OCI-LY7 (cell line): ENCODE results near the gene ZBTB16. TPM values are rescaled to one million over a fixed set of nuclear protein-coding genes. Genes with fewer than 3 reads are reported as not detected.
A peak's percentile ranks its signal among the peaks of the same experiment; 100 is the strongest.

Experiments
- BruUV-seq: library from RNA; stranded (reverse); fragments of 400-500 nt; replicated peaks from 2 replicates; lab custom pipeline; 2021; lab: Mats Ljungman, UMichigan
- CTCF ChIA-PET: fragments of 300-600 bp; sonication (Branson Sonifier 250); formaldehyde crosslinking; loops from one replicate; lab custom pipeline; 2022; ENCODE audit warnings: antibody characterized with exemption; ENCODE audit not compliant: unreplicated experiment; lab: Charles Lee
- POLR2A ChIA-PET: fragments of 300-600 bp; sonication (Branson Sonifier 250); formaldehyde crosslinking; loops from one replicate; lab custom pipeline; 2022; ENCODE audit warnings: antibody characterized with exemption; lab: Charles Lee
- DNase-seq: peaks from one replicate; pipeline ENCODE4 v3.0.0-alpha.2; 2015; ENCODE audit warnings: low spot score
- H2AFZ ChIP-seq: fragments of 200-600 bp; sonication (generic), shearing (Covaris generic); 2 replicates; pipeline ENCODE4 v1.6.1; 2014; ENCODE audit warnings: mild to moderate bottlenecking, antibody characterized with exemption, low read length, moderate library complexity
- H3K27ac ChIP-seq: fragments of 200-600 bp; sonication (generic); 2 replicates; pipeline ENCODE4 v1.5.1; 2014; ENCODE audit warnings: mixed run types, low read depth, mild to moderate bottlenecking, moderate library complexity, low read length, inconsistent platforms; ENCODE audit not compliant: poor library complexity, severe bottlenecking
- H3K36me3 ChIP-seq: fragments of 200-600 bp; sonication (generic); 2 replicates; pipeline ENCODE4 v1.6.1; 2014; ENCODE audit warnings: mild to moderate bottlenecking, antibody characterized with exemption, low read length, moderate library complexity, mixed read lengths; ENCODE audit not compliant: insufficient read depth
- H3K4me1 ChIP-seq: fragments of 200-600 bp; sonication (generic); 2 replicates; pipeline ENCODE4 v1.5.1; 2014; ENCODE audit warnings: mild to moderate bottlenecking, low read length; ENCODE audit not compliant: insufficient read depth, poor library complexity, severe bottlenecking
- H3K4me2 ChIP-seq: fragments of 200-600 bp; sonication (generic); 2 replicates; pipeline ENCODE4 v1.6.1; 2014; ENCODE audit warnings: mild to moderate bottlenecking, low read length
- H3K4me3 ChIP-seq: fragments of 200-600 bp; sonication (generic); 2 replicates; pipeline ENCODE4 v1.5.1; 2014; ENCODE audit warnings: mild to moderate bottlenecking, low read depth, low read length; ENCODE audit not compliant: poor library complexity, severe bottlenecking
- H3K79me2 ChIP-seq: fragments of 200-600 bp; sonication (generic); 2 replicates; pipeline ENCODE4 v1.6.1; 2016; ENCODE audit warnings: low read depth, mild to moderate bottlenecking, low read length, moderate library complexity, mixed read lengths; ENCODE audit not compliant: insufficient read depth
- H3K9me2 ChIP-seq: fragments of 200-600 bp; sonication (generic); 2 replicates; pipeline ENCODE4 v1.6.1; 2016; ENCODE audit warnings: mild to moderate bottlenecking, low read length, mixed read lengths; ENCODE audit not compliant: insufficient read depth
- H3K9me3 ChIP-seq: fragments of 200-600 bp; sonication (generic); 2 replicates; pipeline ENCODE4 v1.6.1; 2014; ENCODE audit warnings: mild to moderate bottlenecking, mixed run types, low read length, mixed read lengths
- H4K20me1 ChIP-seq: fragments of 200-600 bp; sonication (generic); 2 replicates; pipeline ENCODE4 v1.6.1; 2014; ENCODE audit warnings: mild to moderate bottlenecking, antibody characterized with exemption, low read length, moderate library complexity, mixed read lengths; ENCODE audit not compliant: insufficient read depth
- EZH2phosphoT487 ChIP-seq: fragments of 200-600 bp; sonication (generic); IDR thresholded peaks from 2 replicates; pipeline ENCODE4 v1.6.1; 2018; ENCODE audit warnings: low read depth, borderline replicate concordance, mild to moderate bottlenecking, mixed run types, antibody characterized with exemption, low read length, moderate library complexity, mixed read lengths
- intact Hi-C: fragments of 100-400 bp; cut with micrococcal nuclease; formaldehyde crosslinking; loops from one replicate; pipeline ENCODE4 v1.10.0; 2022; ENCODE audit not compliant: unreplicated experiment
- total RNA-seq, 2 experiments: library from RNA; depleted of rRNA in 1 of 2; stranded (reverse); fragments of >200 nt in 1 of 2; shearing (Covaris generic) in 1 of 2; gene quantifications; 2 replicates each; pipeline ENCODE4 v1.2.3, GENCODE V29; 2014 to 2022
- TF ChIP-seq, protein P1 (sequence below): fragments of 200-600 bp; sonication (generic); conservative IDR thresholded peaks from 2 replicates; pipeline ENCODE4 v1.5.1; 2014; ENCODE audit warnings: mild to moderate bottlenecking, antibody characterized with exemption, low read length, moderate library complexity, mixed read lengths

Gene ZBTB16
- total RNA-seq, 2 experiments from 2014 or later: not detected

GRCh38 chr11:114161486-114162250, 102.2 kb downstream of the ZBTB16 start:
- TF ChIP-seq, protein P1, sequence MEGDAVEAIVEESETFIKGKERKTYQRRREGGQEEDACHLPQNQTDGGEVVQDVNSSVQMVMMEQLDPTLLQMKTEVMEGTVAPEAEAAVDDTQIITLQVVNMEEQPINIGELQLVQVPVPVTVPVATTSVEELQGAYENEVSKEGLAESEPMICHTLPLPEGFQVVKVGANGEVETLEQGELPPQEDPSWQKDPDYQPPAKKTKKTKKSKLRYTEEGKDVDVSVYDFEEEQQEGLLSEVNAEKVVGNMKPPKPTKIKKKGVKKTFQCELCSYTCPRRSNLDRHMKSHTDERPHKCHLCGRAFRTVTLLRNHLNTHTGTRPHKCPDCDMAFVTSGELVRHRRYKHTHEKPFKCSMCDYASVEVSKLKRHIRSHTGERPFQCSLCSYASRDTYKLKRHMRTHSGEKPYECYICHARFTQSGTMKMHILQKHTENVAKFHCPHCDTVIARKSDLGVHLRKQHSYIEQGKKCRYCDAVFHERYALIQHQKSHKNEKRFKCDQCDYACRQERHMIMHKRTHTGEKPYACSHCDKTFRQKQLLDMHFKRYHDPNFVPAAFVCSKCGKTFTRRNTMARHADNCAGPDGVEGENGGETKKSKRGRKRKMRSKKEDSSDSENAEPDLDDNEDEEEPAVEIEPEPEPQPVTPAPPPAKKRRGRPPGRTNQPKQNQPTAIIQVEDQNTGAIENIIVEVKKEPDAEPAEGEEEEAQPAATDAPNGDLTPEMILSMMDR: no peak
- no peak for TF ChIP-seq EZH2phosphoT487
- H3K36me3 ChIP-seq: no peaks in the 10 kb centered on the region
- no TSS peak for BruUV-seq
- peak overlapping the region; percentile 81 for H3K27ac ChIP-seq
- no peaks in the 10 kb centered on the region for H4K20me1 ChIP-seq
- peak overlapping the region; percentile 77; the same call in 1 of the 2 replicates for H3K4me2 ChIP-seq
- no peak for DNase-seq
- no peaks in the 10 kb centered on the region for H3K9me2 ChIP-seq
- no peaks in the 10 kb centered on the region for H3K9me3 ChIP-seq
- H2AFZ ChIP-seq: peak overlapping the region; percentile 67; the same call in 1 of the 2 replicates
- H3K4me1 ChIP-seq: peaks cover 74% of the 10 kb centered on the region
- H3K4me3 ChIP-seq: no peak overlapping the region
- H3K79me2 ChIP-seq: no peaks in the 10 kb centered on the region
- intact Hi-C loops: loop anchor here (2.0 kb wide), 2 partner anchors 99 to 185 kb away; no protein-coding TSS in a partner anchor
- ChIA-PET CTCF (no interaction called here), POLR2A (interaction anchor here (0.6 to 1.0 kb wide), 2 partner anchors 11 to 215 kb away, joined by 3 read pairs; no protein-coding TSS in a partner anchor)

DNA sequence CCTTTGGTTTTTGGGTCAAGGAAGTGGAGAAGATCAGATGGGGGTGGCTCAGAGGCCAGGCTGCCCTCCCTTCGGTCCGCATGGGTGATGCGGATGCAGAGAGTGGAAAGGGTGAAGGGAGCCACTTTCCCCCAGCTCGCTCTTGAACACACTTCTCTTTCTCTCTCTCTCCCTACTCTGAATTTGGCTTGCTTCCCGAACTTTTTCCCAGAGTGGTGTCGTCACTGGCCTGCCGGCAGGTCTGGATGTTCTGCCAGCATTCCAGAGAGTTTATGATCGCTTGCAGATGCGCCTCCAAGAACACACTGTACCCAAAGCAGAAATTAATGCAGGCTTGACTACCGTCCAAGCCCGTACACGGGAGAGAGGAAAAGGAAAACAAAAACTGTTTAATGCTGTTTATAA, 103.2 kb downstream of the ZBTB16 start:
- Histone ChIP-seq H3K36me3 (no peaks in the 10 kb centered on the region), H3K4me2 (no peak overlapping the region), H3K9me2 (no peaks in the 10 kb centered on the region), H3K4me3 (no peak overlapping the region), H3K27ac (no peak overlapping the region), H4K20me1 (no peaks in the 10 kb centered on the region), H3K9me3 (no peaks in the 10 kb centered on the region), H3K4me1 (peaks cover 84% of the 10 kb centered on the region), H3K79me2 (no peaks in the 10 kb centered on the region), H2AFZ (peak overlapping the region; percentile 12; the same call in 1 of the 2 replicates)
- TF ChIP-seq, protein P1: no peak
- no peak for TF ChIP-seq EZH2phosphoT487
- intact Hi-C loops: no loop called here
- no TSS peak for BruUV-seq
- ChIA-PET POLR2A (interaction anchor here (0.6 kb wide), 2 partner anchors 100 to 216 kb away, joined by 3 to 5 read pairs; no protein-coding TSS in a partner anchor), CTCF (interaction anchor here (1.1 kb wide), 1 partner anchor 9 kb away, joined by 3 read pairs; no protein-coding TSS in a partner anchor)
- DNase-seq: no peak
